NT2/D1 (cell line): ENCODE data around the gene STN1.
A peak's percentile ranks its signal among the peaks of the same experiment; 100 is the strongest.

Source experiments
- DNase-seq: peaks from one replicate; pipeline ENCODE4 v3.0.0-alpha.2; 2011; ENCODE audit warnings: low read depth, low spot score
- H3K27me3 ChIP-seq: 2 replicates; pipeline ENCODE4 v1.6.0; 2011; ENCODE audit warnings: mild to moderate bottlenecking; ENCODE audit not compliant: insufficient read length, insufficient read depth
- H3K36me3 ChIP-seq: 2 replicates; pipeline ENCODE4 v1.6.1; 2011; ENCODE audit warnings: mild to moderate bottlenecking, low read length, mixed read lengths; ENCODE audit not compliant: insufficient read depth, insufficient read length
- H3K4me1 ChIP-seq: 2 replicates; pipeline ENCODE4 v1.5.1; 2011; ENCODE audit not compliant: insufficient read depth, insufficient read length
- H3K4me3 ChIP-seq: 2 replicates; pipeline ENCODE4 v1.5.1; 2011; ENCODE audit warnings: low read depth; ENCODE audit not compliant: insufficient read length
- H3K9ac ChIP-seq: 2 replicates; pipeline ENCODE4 v1.6.0; 2011; ENCODE audit warnings: low read depth; ENCODE audit not compliant: insufficient read length
- H3K9me3 ChIP-seq: 2 replicates; pipeline ENCODE4 v1.5.1; 2011; ENCODE audit warnings: mild to moderate bottlenecking, low read length; ENCODE audit not compliant: insufficient read depth
- SUZ12 ChIP-seq: IDR thresholded peaks from 2 replicates; pipeline ENCODE4 v1.6.1; 2011; ENCODE audit not compliant: insufficient read length, insufficient read depth; ENCODE audit errors: extremely low read depth
- YY1 ChIP-seq: IDR thresholded peaks from 2 replicates; pipeline ENCODE4 v1.6.1; 2011; ENCODE audit not compliant: insufficient read length, insufficient read depth
- ZNF274 ChIP-seq: IDR thresholded peaks from 2 replicates; pipeline ENCODE4 v1.6.1; 2011; ENCODE audit warnings: mild to moderate bottlenecking, low read depth, low read length

STN1 gene

GRCh38 chr10:103854686-103855391 lies 63.1 kb downstream of the STN1 start:
- no peak for TF ChIP-seq ZNF274
- no peak for TF ChIP-seq YY1
- TF ChIP-seq SUZ12: no peak
- Histone ChIP-seq H3K4me1 (peaks cover 2% of the 10 kb centered on the region), H3K4me3 (peak overlapping the region; percentile 63), H3K9ac (peak overlapping the region; percentile 56), H3K36me3 (peaks cover 4% of the 10 kb centered on the region), H3K27me3 (peaks cover 40% of the 10 kb centered on the region), H3K9me3 (no peaks in the 10 kb centered on the region)
- DNase-seq: no peak

- H3K9ac ChIP-seq: peak overlapping the region; percentile 56
- no peak for DNase-seq
- H3K9me3 ChIP-seq: no peaks in the 10 kb centered on the region
These were observed 63.7 kb downstream of the STN1 start for GRCh38 chr10:103854265-103854685.

DNA sequence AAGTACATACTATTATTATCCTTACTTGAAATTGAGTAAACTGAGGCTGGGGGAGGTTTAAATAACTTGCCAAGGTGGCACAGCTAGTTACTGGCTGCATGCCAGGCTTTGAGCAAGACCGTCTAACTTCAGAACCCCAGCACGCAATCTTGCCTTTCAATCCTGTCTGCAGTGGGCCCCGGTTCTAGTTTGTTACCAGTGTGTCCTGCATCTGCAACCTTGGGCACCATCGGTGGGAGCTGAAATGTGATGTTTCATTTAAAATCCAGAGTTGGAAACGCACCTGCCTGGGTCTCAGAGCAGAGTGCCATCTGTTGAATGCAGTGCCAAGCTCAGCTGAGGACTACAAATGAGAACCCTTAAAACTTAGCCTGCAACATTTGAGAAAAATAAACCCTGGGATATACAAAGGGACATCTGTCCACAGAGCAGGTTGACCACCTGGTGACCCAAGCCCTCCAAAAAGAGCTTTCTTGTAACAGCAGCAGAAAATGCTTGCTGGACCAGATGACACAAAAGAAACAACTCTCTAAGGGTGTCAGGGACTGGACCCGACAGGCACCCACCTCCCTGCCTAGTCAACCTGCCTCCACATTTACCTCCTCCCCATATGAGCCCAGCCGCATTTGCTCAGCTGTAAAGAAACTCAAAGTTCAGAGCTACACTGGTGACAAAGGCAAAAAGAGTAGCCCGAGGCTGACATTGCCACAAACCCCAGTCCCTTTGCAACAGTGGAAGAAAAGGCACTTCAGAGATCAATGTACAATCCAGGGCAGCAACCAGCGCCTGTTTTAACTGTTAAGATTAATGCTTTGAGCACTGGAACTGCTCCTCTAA lies 64.3 kb downstream of the STN1 start:
- TF ChIP-seq YY1: no peak
- no peak for TF ChIP-seq ZNF274
- TF ChIP-seq SUZ12: no peak
- Histone ChIP-seq H3K4me1 (peaks cover 4% of the 10 kb centered on the region), H3K9me3 (no peaks in the 10 kb centered on the region), H3K9ac (peak overlapping the region; percentile 21), H3K27me3 (peaks cover 40% of the 10 kb centered on the region), H3K4me3 (peak overlapping the region; percentile 63), H3K36me3 (peaks cover 4% of the 10 kb centered on the region)
- DNase-seq: no peak

More at GRCh38 chr10:103854265-103854685, 63.7 kb downstream of the STN1 start:
- peak overlapping the region; percentile 63 for H3K4me3 ChIP-seq
- H3K36me3 ChIP-seq: peaks cover 4% of the 10 kb centered on the region
- H3K27me3 ChIP-seq: peaks cover 40% of the 10 kb centered on the region
- TF ChIP-seq SUZ12: no peak
- no peak for TF ChIP-seq ZNF274
- H3K4me1 ChIP-seq: peaks cover 4% of the 10 kb centered on the region

DNA sequence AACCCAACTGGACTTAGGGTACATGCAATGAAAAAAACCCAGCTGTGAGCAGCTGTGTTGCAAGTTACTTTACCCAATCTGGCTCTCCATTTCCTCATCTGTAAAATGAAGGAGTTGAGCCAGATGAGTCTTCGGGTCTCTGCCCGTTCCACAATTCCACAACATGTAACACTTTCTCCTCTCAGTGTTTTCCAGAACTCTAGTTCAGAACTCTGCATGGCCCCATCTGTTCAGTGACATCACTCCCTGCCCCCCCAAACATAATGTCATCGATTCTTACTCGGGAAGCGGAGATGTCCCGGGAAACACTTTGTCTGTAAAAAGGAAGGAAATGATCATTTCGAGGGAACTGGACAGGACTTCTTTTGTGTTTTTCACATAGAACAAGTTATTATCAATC lies 65.1 kb downstream of the STN1 start:
- no peak for DNase-seq
- H3K9ac ChIP-seq: no peak overlapping the region
- peaks cover 4% of the 10 kb centered on the region for H3K36me3 ChIP-seq

GRCh38 chr10:103852189-103852711 lies 65.7 kb downstream of the STN1 start:
- Histone ChIP-seq H3K4me3 (no peak overlapping the region), H3K9me3 (no peaks in the 10 kb centered on the region), H3K36me3 (peaks cover 4% of the 10 kb centered on the region), H3K4me1 (peaks cover 4% of the 10 kb centered on the region), H3K9ac (no peak overlapping the region), H3K27me3 (peaks cover 35% of the 10 kb centered on the region)
- no peak for DNase-seq
- TF ChIP-seq SUZ12 (no peak), ZNF274 (no peak)

More for the DNA sequence above, 65.1 kb downstream of the STN1 start:
- peaks cover 40% of the 10 kb centered on the region for H3K27me3 ChIP-seq
- no peaks in the 10 kb centered on the region for H3K9me3 ChIP-seq
- no peak overlapping the region for H3K4me3 ChIP-seq
- no peak for TF ChIP-seq ZNF274
- TF ChIP-seq SUZ12: no peak
- no peak for TF ChIP-seq YY1
- peaks cover 4% of the 10 kb centered on the region for H3K4me1 ChIP-seq

GRCh38 chr10:103851261-103851660 lies 66.7 kb downstream of the STN1 start:
- TF ChIP-seq YY1 (no peak), SUZ12 (no peak), ZNF274 (no peak)
- Histone ChIP-seq H3K27me3 (peaks cover 25% of the 10 kb centered on the region), H3K4me1 (peaks cover 4% of the 10 kb centered on the region), H3K36me3 (peaks cover 4% of the 10 kb centered on the region), H3K4me3 (no peak overlapping the region), H3K9me3 (no peaks in the 10 kb centered on the region), H3K9ac (no peak overlapping the region)
- DNase-seq: no peak

DNA sequence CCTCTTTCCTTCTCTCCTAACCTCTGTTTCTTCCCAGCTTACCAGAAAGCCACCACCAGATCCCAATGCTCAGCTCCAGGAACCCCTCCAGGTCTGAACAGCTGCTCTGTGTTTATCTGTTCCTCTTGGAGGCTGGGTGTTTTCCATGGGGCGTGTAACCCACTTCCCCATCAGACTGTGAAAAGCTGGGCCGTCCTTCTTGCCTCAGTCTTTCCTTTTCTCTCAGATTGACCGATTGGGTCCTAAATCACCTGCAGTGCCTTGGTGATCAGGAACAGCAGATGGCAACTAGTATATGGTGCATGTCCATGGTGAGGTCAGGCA lies 67.5 kb downstream of the STN1 start:
- DNase-seq: no peak
- H3K9me3 ChIP-seq: no peaks in the 10 kb centered on the region
- H3K4me1 ChIP-seq: peaks cover 4% of the 10 kb centered on the region
- TF ChIP-seq YY1 (no peak), ZNF274 (no peak), SUZ12 (no peak)
- peaks cover 20% of the 10 kb centered on the region for H3K27me3 ChIP-seq
- no peak overlapping the region for H3K9ac ChIP-seq
- no peak overlapping the region for H3K4me3 ChIP-seq
- H3K36me3 ChIP-seq: peaks cover 4% of the 10 kb centered on the region
